K562 (cell line): ENCODE measurements around the gene SYNE1. TPM values are rescaled to one million over a fixed set of nuclear protein-coding genes. Genes with fewer than 3 reads are reported as not detected.

Source experiments
- ATAC-seq: fragments of 200-7000 bp; cut with Tn5 transposase; 3 replicates; pipeline ENCODE4 v1.9.1; 2020; ENCODE audit warnings: moderate library complexity
- BruUV-seq: library from RNA; stranded (reverse); fragments of 400-500 nt; replicated peaks from 2 replicates; lab custom pipeline; 2021; lab: Mats Ljungman, UMichigan
- CTCF ChIA-PET: fragments of 300-600 bp; formaldehyde crosslinking; extraction: SDS; loops from one replicate; lab custom pipeline; 2021; ENCODE audit warnings: low intra/inter-chr PET ratio; lab: Yijun Ruan, JAX
- POLR2A ChIA-PET: fragments of 300-600, 350-650 bp; sonication (Branson Sonifier 250); formaldehyde crosslinking; extraction: SDS; loops from one replicate; lab custom pipeline; 2021; ENCODE audit warnings: antibody characterized with exemption, inconsistent platforms; lab: Yijun Ruan, JAX
- DNase-seq, 4 experiments: peaks; one replicate each; pipeline versions ENCODE4 v3.0.0 to v3.0.0-alpha.2; 2011 to 2018; ENCODE audit warnings: low spot score in 3 of 4, mixed read lengths in 3 of 4; ENCODE audit errors: extremely low read depth in 1 of 4
- FAIRE-seq: peaks from 2 replicates; lab custom pipeline; 2011; peaks lifted over from hg19 to GRCh38; lab: Jason Lieb, UNC
- H2AFZ ChIP-seq: 2 replicates; pipeline ENCODE4 v1.6.0; 2011; ENCODE audit warnings: low read depth, low read length, control low read depth, inconsistent platforms
- H3K27ac ChIP-seq: fragments of 200-600 bp; 3 replicates; pipeline ENCODE4 v1.8.0; 2011; ENCODE audit warnings: low read depth, mild to moderate bottlenecking, control low read depth, inconsistent platforms, low read length, moderate library complexity, mixed read lengths; ENCODE audit errors: extremely low read depth
- H3K27me3 ChIP-seq, 2 experiments: fragments of 300-600 bp in 1 of 2; 2 replicates in 1 of 2; 3 replicates in 1 of 2; pipeline versions ENCODE4 v1.6.0 to v1.8.0; 2011; ENCODE audit warnings: inconsistent platforms in 2 of 2, low read length in 2 of 2, mild to moderate bottlenecking in 1 of 2, mixed read lengths in 1 of 2, moderate library complexity in 1 of 2; ENCODE audit not compliant: control insufficient read depth in 2 of 2, insufficient read depth in 2 of 2
- H3K36me3 ChIP-seq: fragments of 300-600 bp; 3 replicates; pipeline ENCODE4 v1.8.0; 2011; ENCODE audit warnings: mild to moderate bottlenecking, low read length, inconsistent platforms; ENCODE audit not compliant: control insufficient read depth, insufficient read depth
- H3K4me1 ChIP-seq, 2 experiments: fragments of 200-600 bp in 1 of 2; replicated peaks in 1 of 2; 2 replicates in 1 of 2; 3 replicates in 1 of 2; pipeline versions ENCODE4 v1.5.1 to v1.8.0; 2011; ENCODE audit warnings: inconsistent platforms in 2 of 2, low read length in 2 of 2, mild to moderate bottlenecking in 1 of 2, mixed read lengths in 1 of 2, moderate library complexity in 1 of 2; ENCODE audit not compliant: control insufficient read depth in 2 of 2, insufficient read depth in 2 of 2
- H3K4me2 ChIP-seq: 2 replicates; pipeline ENCODE4 v1.6.1; 2011; ENCODE audit warnings: low read length, control low read depth, inconsistent platforms, mixed read lengths; ENCODE audit not compliant: insufficient read depth
- H3K4me3 ChIP-seq: fragments of 200-600 bp; sonication (generic), shearing (Covaris generic); 2 replicates; pipeline ENCODE4 v1.5.1; 2016; ENCODE audit warnings: control low read depth, inconsistent platforms
- H3K79me2 ChIP-seq: fragments of 200-600 bp; 3 replicates; pipeline ENCODE4 v1.8.0; 2011; ENCODE audit warnings: low read length, inconsistent platforms; ENCODE audit not compliant: control insufficient read depth, insufficient read depth
- H3K9ac ChIP-seq, 2 experiments: 2 replicates each; pipeline versions ENCODE4 v1.6.0 to v1.6.1; 2011; ENCODE audit warnings: low read depth in 2 of 2, low read length in 2 of 2, control low read depth in 1 of 2, inconsistent platforms in 1 of 2, mild to moderate bottlenecking in 1 of 2, mixed read lengths in 1 of 2; ENCODE audit not compliant: insufficient read depth in 1 of 2
- H3K9me1 ChIP-seq: one replicate; pipeline ENCODE4 v1.6.0; 2011; ENCODE audit warnings: inconsistent platforms, mild to moderate bottlenecking, low read length, moderate library complexity; ENCODE audit not compliant: control insufficient read depth, insufficient read depth
- H3K9me3 ChIP-seq: replicated peaks from 2 replicates; pipeline ENCODE4 v1.5.1; 2011; ENCODE audit warnings: low read depth, low read length, inconsistent platforms; ENCODE audit not compliant: control insufficient read depth, insufficient read depth
- H4K20me1 ChIP-seq: replicated peaks from 2 replicates; pipeline ENCODE4 v1.6.1; 2011; ENCODE audit warnings: low read length, inconsistent platforms, mixed read lengths; ENCODE audit not compliant: control insufficient read depth, insufficient read depth
- ATF4 ChIP-seq: fragments of 450-650 bp; formaldehyde crosslinking; IDR thresholded peaks from 2 replicates; pipeline ENCODE4 v1.4.0; 2022; ENCODE audit warnings: mild to moderate bottlenecking, moderate library complexity
- FOS ChIP-seq: IDR thresholded peaks from 3 replicates; pipeline ENCODE4 v1.6.1; 2011; ENCODE audit not compliant: insufficient read length; ENCODE audit errors: extremely low read depth
- GTF2E2 ChIP-seq: fragments of 200-800 bp; sonication (Bioruptor generic); IDR thresholded peaks from 2 replicates; pipeline ENCODE4 v1.6.1; 2016; ENCODE audit warnings: missing genetic modification characterization, missing compliant biosample characterization
- HNRNPH1 ChIP-seq: fragments of 200-400 bp; formaldehyde crosslinking; optimal IDR thresholded peaks from 2 replicates; pipeline ENCODE3; 2017; ENCODE audit warnings: low read depth, mild to moderate bottlenecking, low read length, moderate library complexity
- LEF1 ChIP-seq: fragments of 450-650 bp; IDR thresholded peaks from 2 replicates; pipeline ENCODE4 v1.6.1; 2016; ENCODE audit warnings: mild to moderate bottlenecking
- MEF2A ChIP-seq: IDR thresholded peaks from 2 replicates; pipeline ENCODE4 v1.6.1; 2011; ENCODE audit warnings: low read depth, mild to moderate bottlenecking, low read length, moderate library complexity; ENCODE audit not compliant: control insufficient read depth
- NFIC ChIP-seq: fragments of 450-650 bp; IDR thresholded peaks from 2 replicates; pipeline ENCODE4 v1.6.1; 2017; ENCODE audit warnings: mild to moderate bottlenecking, inconsistent platforms
- PHB ChIP-seq: fragments of 250-450 bp; sonication (Bioruptor Pico); IDR thresholded peaks from 2 replicates; pipeline ENCODE4 v1.5.0; 2021
- TCF3 ChIP-seq: sonication (generic); formaldehyde crosslinking; IDR thresholded peaks from 2 replicates; pipeline ENCODE4 v1.4.0; 2020; ENCODE audit warnings: mild to moderate bottlenecking, missing genetic modification reagents
- ZKSCAN3 ChIP-seq: fragments of 250-450 bp; sonication (Bioruptor Pico); IDR thresholded peaks from 2 replicates; pipeline ENCODE4 v1.4.0; 2020
- ZNF695 ChIP-seq: fragments of 450-650 bp; formaldehyde crosslinking; IDR thresholded peaks from 2 replicates; pipeline ENCODE4 v1.4.0; 2020; ENCODE audit warnings: mild to moderate bottlenecking, moderate library complexity
- WGBS: fragments of 100-300 bp; shearing (Covaris generic); methylation state at CpG from one replicate; pipeline ENCODE4 v1.1.6; 2016; ENCODE audit warnings: low coverage, mixed read lengths; ENCODE audit not compliant: insufficient coverage; ENCODE audit errors: missing lambda C conversion rate; 5-methylcytosine and 5-hydroxymethylcytosine counted together
- in situ Hi-C: fragments of 300-500 bp; cut with MboI; formaldehyde crosslinking; loops from 4 replicates; pipeline ENCODE4 v1.15.0; 2018; ENCODE audit warnings: inconsistent platforms, mixed read lengths
- intact Hi-C: fragments of 100-400 bp; cut with micrococcal nuclease; formaldehyde crosslinking; loops from 2 replicates; pipeline ENCODE4 v1.14.2; 2022
- polyA plus RNA-seq, 8 experiments: library from polyadenylated mRNA; depleted of rRNA in 4 of 8; stranded (reverse) in 5 of 8; unstranded in 3 of 8; fragments of >200 nt; fragmentation: Nextera tagmentation in 2 of 8; fragmentation: Illumina TruSeq in 1 of 8; extraction: Ambion mirVana in 2 of 8; extraction: Trizol in 1 of 8; gene quantifications; 2 replicates each; pipeline versions ENCODE4 v1.2.1 to v1.2.3, GENCODE V29; 2011 to 2014; ENCODE audit warnings: inconsistent platforms in 1 of 8, missing spikeins in 1 of 8
- total RNA-seq, 7 experiments: library from RNA; depleted of rRNA in 6 of 7; stranded (reverse); fragments of >200 nt in 6 of 7; fragmentation: Illumina TruSeq in 2 of 7; extraction: Trizol in 2 of 7; gene quantifications; 2 replicates each; pipeline versions ENCODE4 v1.2.1 to v1.2.3, GENCODE V29; 2011 to 2021; ENCODE audit warnings: low replicate concordance in 1 of 7
- TF ChIP-seq, protein P1 (sequence below): fragments of 450-650 bp; IDR thresholded peaks from 2 replicates; pipeline ENCODE4 v1.6.1; 2016; ENCODE audit warnings: missing biosample characterization, missing genetic modification characterization
- TF ChIP-seq, protein P2 (sequence below): fragments of 250-450 bp; sonication (Bioruptor Pico); IDR thresholded peaks from 2 replicates; pipeline ENCODE4 v1.4.0; 2020; ENCODE audit warnings: mild to moderate bottlenecking, moderate library complexity, borderline replicate concordance

The SYNE1 gene
- total and polyA plus RNA-seq, 9 of the 15 experiments (the other 6 are each of a cell fraction or from before 2014, with no cell fraction given): under 0.01 to 0.42 (median 0.08) TPM; not detected in 1

DNA sequence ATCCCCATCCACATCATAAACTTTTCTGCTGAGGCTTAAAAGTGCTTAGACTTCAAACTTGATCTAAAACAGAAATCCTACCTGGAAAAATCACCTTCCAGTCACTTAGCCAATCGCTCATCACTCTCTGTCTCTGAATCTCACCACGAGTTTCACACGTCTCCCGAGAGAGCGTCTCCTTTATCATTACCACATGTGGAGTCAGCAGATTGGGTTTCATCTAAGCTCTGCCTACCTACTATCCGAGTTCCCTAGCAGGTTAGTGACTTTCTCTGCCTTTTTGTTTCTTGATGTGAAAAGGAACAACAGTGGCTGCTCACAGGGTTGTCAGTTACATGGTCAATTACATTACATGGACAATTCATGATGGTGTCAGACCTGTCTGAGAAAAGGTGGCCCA lies 543.5 kb downstream of the SYNE1 start (continued):
- TF ChIP-seq, protein P1, sequence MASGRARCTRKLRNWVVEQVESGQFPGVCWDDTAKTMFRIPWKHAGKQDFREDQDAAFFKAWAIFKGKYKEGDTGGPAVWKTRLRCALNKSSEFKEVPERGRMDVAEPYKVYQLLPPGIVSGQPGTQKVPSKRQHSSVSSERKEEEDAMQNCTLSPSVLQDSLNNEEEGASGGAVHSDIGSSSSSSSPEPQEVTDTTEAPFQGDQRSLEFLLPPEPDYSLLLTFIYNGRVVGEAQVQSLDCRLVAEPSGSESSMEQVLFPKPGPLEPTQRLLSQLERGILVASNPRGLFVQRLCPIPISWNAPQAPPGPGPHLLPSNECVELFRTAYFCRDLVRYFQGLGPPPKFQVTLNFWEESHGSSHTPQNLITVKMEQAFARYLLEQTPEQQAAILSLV (tag): no peak
- no peak for TF ChIP-seq ATF4 (CRISPR knock-in tag)
- no peak for TF ChIP-seq GTF2E2 (tag)

DNA sequence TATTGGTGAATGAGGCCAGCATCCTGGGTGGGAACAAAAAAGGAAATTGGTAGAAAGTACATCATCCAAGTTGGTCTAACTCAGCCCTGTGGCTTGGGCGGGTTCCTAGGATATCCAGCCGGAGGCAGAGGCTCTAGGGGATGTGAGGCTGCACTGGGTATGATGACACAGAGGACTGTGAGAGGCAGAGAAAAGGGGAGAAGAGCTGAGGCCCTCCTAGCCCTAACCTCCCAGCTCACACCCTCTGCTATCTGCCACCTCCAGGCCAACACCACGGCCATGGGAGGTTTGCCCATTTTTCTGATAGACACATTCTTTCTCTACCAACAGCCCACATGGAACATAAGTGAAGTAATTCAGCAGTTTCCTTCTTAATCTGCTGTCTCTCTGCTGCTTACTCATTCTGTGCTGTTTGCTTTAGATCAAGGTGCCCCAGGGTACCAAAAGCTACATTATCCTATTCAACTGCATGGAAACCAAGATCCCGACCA lies 545.3 kb downstream of the SYNE1 start:
- ATAC-seq: no peak
- TF ChIP-seq ZKSCAN3 (CRISPR knock-in tag) (no peak), FOS (no peak), HNRNPH1 (no peak), TCF3 (CRISPR knock-in tag) (no peak), LEF1 (no peak), PHB (no peak), ZNF695 (no peak), NFIC (no peak), MEF2A (no peak)
- TF ChIP-seq, protein P2, sequence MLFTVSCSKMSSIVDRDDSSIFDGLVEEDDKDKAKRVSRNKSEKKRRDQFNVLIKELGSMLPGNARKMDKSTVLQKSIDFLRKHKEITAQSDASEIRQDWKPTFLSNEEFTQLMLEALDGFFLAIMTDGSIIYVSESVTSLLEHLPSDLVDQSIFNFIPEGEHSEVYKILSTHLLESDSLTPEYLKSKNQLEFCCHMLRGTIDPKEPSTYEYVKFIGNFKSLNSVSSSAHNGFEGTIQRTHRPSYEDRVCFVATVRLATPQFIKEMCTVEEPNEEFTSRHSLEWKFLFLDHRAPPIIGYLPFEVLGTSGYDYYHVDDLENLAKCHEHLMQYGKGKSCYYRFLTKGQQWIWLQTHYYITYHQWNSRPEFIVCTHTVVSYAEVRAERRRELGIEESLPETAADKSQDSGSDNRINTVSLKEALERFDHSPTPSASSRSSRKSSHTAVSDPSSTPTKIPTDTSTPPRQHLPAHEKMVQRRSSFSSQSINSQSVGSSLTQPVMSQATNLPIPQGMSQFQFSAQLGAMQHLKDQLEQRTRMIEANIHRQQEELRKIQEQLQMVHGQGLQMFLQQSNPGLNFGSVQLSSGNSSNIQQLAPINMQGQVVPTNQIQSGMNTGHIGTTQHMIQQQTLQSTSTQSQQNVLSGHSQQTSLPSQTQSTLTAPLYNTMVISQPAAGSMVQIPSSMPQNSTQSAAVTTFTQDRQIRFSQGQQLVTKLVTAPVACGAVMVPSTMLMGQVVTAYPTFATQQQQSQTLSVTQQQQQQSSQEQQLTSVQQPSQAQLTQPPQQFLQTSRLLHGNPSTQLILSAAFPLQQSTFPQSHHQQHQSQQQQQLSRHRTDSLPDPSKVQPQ (CRISPR knock-in tag): no peak
- WGBS: 0% methylated on average over 4 of the region's 4 CpGs
- no peak overlapping the region for H3K9ac ChIP-seq
- CTCF ChIA-PET: no interaction called here
- DNase-seq: no peak
- H3K4me2 ChIP-seq: no peak overlapping the region
- no peaks in the 10 kb centered on the region for H3K9me1 ChIP-seq
- no peak overlapping the region for H2AFZ ChIP-seq
- H3K4me3 ChIP-seq: no peak overlapping the region
- intact Hi-C loops: no loop called here
- POLR2A ChIA-PET: no interaction called here
- no peaks in the 10 kb centered on the region for H3K36me3 ChIP-seq
- in situ Hi-C loops: no loop called here
- BruUV-seq: no TSS peak
- no peaks in the 10 kb centered on the region for H4K20me1 ChIP-seq
- H3K79me2 ChIP-seq: no peaks in the 10 kb centered on the region
- no peaks in the 10 kb centered on the region for H3K9me3 ChIP-seq
- H3K27me3 ChIP-seq: no peaks in the 10 kb centered on the region
- no peak for FAIRE-seq
- no peak overlapping the region for H3K27ac ChIP-seq
- peaks cover 0 to 2% of the 10 kb centered on the region in 2 experiments; a peak in 1 of 5 replicates for H3K4me1 ChIP-seq
